HG03571 (cell line): Measurements from ENCODE around the gene PECR.
"Not testable (repeated sequence)": the region's sequence is repeated elsewhere in the genome, so short reads cannot be mapped to it uniquely, and the experiment has no call there.

Experiments
- ATAC-seq: cut with Tn5 transposase; IDR thresholded peaks from one replicate; pipeline ENCODE4 v1.9.1; 2021; ENCODE audit not compliant: unreplicated experiment

Gene PECR

GRCh38 chr2:216031960-216032689, 49.5 kb downstream of the PECR start:
- ATAC-seq = peak; percentile 81

DNA sequence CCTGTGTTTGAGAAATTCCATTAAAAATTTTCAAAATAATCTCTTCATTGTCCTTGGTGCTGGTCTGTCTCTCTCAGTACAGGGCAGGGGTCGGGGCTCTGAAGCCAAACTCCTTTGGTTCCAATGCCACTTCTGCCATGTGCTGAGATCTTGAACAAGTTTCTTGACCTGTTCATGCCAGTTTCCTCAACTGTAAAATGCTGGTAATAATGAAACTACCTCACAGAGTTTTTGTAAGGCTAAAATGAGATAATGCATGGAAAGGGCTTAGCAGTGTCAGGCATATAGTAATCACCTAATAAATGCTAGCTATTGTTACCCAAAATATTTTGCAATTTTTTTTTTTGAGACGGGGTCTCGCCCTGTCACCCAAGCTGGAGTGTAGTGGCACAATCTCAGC, 51.4 kb downstream of the PECR start:
- ATAC-seq = no peak

- ATAC-seq = no peak
Measured at GRCh38 chr2:216029416-216030129, 52.0 kb downstream of the PECR start.

- no peak for ATAC-seq
Measured at GRCh38 chr2:216024779-216025336, 56.8 kb downstream of the PECR start.

- peak; percentile 88 for ATAC-seq
Measured at GRCh38 chr2:216023055-216023648, 58.5 kb downstream of the PECR start.

- ATAC-seq = no peak
Measured at GRCh38 chr2:216021768-216022565, 59.6 kb downstream of the PECR start.

DNA sequence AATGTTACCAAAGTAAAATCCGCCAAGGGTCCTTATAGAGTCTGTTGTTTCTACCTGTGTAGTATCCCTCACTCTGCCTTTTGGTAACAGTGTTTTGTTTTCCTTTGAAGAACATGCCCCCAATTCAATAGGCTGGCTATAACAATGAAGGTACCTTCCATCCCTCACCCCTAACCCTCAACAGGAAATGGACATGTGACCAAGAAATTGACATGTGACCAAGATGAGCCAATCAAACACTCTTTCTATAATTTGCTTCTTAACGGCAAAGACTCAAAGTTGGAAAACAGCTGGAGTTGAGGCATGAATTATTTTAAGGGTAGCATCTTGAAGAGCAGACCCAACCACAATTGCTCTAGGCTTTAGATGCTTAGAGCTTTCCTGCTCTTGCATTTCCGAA, 62.9 kb downstream of the PECR start:
- no peak for ATAC-seq

- ATAC-seq = peak; percentile 26
Measured at GRCh38 chr2:216017365-216017764, 64.2 kb downstream of the PECR start.

- ATAC-seq = no peak
Measured at GRCh38 chr2:216016581-216016980, 65.0 kb downstream of the PECR start.

DNA sequence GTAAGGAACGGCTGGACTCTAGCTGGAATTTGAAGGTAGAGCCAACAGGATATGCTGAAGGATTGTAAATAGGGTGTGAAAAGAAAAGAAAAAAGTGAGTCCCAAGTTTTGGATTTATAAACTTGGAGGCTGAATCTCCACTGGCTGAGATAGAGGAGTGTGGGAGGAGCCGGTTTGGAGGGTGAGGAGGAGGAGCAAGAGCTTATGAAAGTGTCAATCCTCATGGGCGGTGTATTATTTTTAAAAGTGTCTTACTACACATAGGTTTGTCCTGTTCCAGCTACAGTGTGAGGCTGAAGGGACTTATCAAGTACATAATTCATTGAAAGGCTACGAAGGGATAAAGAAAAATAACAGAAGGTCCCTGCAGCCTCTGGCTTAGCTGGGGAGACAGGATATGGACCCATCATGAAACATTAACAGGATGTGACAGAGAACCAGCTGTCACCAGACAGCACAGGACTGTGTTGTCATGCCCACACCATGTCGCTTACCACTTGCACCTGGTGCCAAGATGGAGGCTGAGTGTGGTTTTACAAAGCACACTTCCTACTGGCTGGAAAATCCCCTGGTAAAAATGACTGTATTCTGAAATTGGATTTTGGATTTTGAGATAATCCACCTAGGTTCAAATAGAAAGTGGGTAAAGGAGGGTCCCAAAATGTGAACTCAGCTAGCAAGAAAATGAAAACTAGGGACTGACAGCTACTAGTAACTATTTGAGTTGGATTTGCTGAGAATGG, 65.7 kb downstream of the PECR start:
- ATAC-seq = peak; percentile 89

DNA sequence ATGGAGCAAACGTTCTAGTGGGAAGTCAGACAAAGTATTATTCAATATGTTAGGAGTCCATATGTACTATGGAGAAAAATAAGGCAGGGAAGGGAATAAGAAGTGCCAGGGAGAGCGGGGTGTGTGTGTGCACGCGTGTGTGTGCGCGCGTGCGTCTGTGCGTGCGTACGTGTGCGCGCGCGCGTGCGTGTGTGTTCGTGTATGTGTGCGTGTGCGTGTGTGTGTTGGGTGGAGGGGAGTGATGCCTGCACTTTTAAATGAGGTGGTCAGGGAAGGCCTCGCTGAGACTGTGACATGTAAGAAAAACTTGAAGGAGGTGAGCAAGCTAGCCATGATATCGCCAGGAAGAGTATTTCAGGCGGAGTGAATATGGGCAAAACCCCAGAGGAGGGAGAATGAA, 66.6 kb downstream of the PECR start:
- ATAC-seq = no peak

DNA sequence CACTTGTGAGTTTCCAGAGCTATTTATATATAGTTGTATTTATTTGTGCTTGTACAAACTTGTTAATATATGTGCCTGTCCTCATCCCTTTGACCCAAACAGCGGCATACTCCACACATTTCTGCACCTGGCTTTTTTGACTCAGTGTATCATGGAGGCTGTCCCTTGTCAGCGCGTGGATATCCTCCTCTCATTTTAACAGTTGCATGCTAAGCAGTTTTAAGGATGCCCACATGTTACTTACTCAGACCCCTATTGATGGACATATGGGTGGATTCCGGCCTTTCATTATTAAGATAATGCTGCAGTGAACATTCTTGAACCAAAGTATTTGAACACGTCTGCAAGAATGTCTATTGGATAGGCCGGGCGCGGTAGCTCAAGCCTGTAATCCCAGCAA, 67.6 kb downstream of the PECR start:
- ATAC-seq = no peak

DNA sequence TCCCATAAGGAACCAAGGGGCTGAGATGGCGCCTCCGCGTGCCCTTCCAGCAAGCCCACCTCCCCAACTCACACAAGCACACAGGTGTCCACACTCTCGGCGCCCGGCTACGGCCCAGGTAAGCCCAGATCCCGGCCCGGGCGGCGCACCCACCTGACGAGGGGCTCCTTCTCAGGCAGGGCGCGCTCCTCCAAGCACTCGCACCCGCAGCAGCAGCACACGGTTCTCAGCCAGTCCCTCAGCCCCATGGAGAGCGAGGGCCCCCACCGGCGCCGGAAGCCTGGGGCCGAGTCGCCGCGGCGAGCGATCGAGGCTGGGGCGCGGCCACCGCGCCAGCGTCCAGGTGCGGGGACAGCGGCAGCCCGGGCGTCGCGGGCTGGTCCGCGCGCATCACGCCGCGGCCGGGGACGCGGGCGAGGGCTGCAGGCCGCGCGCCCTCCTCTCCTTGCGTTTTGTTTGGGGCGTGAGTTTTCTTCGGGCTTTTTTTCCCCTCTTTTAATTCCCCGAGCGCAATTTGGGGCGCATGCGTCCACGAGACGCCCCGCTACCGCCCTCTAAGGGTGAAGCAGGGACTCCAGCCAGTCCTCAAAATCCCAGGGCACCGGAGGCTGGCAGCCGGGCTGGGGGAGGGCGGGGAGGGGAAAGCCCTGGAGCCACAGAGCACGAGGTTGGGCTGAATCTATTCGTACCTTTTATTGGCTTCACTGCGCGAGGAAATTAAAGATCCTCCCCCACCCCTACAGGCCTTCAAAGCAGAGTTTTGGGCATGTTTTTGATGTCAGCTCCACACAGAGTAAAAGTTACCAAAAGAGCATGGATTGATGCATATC, 68.3 kb downstream of the PECR start, which contains the start of gene MREG:
Gene MREG, minus strand, starts transcription at position 472 of the 830 bp plus-strand sequence. Its CDS starts 224 bp downstream, at position 248.
- peak; percentile 40 for ATAC-seq

DNA sequence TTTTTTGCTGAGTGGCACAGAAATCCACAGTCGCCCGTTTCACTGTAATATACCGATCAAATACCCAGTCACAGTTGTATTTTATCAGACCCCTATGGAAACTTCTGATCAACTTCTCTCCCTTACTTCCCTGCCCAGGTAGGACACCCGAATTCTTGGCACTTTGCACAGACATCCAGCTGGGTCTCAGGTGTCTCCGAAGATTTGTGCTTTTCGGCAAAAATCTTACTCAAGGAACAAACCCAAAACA, 68.9 kb downstream of the PECR start:
- no peak for ATAC-seq

GRCh38 chr2:216012133-216012829, 69.3 kb downstream of the PECR start:
- no peak for ATAC-seq

GRCh38 chr2:216009215-216009614, 72.4 kb downstream of the PECR start:
- not testable (repeated sequence) for ATAC-seq

GRCh38 chr2:216008387-216008786, 73.2 kb downstream of the PECR start:
- no peak for ATAC-seq

DNA sequence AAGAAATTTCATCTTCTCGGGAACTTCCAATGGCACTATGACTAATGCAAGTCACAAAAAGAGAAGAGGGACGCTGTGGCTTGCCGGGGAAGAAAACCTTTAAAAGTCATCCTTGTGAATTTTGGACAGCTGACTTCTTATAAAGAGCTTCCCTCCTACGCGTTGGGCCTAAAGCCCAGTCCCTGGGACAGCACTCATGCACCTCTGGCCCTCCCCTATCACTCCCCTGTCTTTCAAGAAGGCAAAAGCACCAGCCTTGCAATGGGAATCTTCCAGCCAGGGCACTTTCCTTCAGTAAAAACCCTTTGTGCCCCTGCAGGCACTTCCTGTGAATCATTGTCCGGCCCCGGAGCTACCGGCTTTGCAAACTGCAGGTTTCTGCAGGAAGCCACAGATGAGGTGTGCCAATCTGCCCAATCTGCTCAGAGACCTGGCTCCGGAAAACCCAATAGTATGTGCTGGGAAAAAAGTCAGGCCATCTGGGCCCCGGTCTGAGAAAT, 75.4 kb downstream of the PECR start:
- peak; percentile 42 for ATAC-seq
